CD4-positive, alpha-beta T cell treated with Interleukin-10 for 1 hour (primary cell): ENCODE data around the gene INTU.

Experiments used
- DNase-seq: peaks from one replicate; pipeline ENCODE4 v3.0.0-alpha.2; 2020

INTU gene

DNA sequence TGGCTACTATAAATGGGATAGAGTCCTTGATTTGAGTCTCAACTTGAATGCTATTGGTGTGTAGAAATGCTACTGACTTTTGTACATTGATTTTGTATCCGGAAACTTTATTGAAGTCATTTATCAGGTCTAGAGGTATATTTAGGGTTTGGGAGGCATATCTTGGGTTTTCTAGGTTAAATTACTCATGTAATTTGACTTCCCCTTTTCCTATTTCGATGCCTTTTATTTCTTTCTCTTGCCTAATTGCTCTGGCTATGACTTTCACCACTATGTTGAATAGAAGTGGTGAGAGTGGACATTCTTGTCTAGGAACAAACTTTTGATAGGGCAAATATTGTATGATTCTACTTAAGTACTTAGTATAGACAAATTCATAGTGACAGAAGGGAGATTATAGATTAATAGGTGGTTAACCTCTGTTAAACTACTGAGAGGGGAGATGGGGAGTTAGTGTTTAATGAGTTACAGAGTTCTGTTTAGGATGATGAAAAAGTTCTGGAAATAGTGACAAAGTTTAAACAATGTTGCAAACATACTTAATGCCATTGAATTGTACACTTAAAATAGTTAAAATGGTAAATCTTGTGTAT lies 126.6 kb downstream of the INTU start:
- no peak for DNase-seq

DNA sequence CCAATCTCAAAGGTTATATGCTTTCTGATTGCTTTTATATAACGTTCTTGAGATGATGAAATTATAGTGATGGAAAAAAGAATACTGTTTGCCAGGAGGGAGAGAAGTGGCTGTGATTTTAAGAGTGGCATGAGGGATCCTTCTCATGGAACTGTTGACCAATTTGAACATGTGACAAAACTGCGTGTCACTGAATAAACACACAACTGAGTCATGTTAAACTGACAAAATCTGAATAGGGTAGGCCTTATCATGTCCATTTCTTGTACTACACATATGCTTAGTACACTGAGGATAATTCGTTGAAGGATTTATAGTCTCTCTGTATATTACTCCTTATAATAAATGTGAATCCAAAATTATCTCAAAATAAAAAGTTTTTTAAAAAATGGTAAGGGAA lies 127.1 kb downstream of the INTU start:
- DNase-seq: no peak

DNA sequence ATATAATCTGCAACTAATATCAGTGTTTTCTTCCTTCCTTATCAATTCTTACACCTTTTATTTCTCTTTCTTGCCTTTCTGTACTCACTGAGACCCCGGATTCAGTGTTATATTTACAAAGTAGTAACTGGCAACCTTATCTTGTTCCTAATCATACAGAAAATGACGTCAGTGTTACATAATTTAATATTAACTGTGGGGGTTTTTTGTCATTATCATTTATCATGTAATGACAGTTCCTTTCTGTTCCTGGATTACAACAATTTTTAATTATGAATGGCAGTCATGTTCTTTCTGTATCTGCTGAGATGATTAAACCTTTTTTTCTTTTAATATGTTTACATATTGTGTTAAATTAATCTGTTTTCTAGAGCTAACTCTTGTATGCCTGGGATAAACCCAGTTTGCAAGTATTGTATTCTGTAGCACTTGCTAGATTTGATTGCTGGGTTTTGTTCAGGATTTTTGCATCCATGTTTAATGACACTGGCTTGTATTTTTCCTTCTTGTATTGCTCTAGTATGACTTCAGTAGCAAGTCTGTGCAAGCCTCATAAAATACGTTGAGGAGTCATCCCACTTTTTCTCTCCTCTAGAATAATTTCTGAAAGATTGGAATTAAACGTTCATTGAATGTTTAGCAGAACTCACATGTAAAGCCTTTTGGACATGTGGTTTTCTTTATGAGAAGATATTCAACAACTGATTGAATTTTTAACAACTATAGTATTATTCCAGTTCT lies 138.9 kb downstream of the INTU start:
- no peak for DNase-seq

DNA sequence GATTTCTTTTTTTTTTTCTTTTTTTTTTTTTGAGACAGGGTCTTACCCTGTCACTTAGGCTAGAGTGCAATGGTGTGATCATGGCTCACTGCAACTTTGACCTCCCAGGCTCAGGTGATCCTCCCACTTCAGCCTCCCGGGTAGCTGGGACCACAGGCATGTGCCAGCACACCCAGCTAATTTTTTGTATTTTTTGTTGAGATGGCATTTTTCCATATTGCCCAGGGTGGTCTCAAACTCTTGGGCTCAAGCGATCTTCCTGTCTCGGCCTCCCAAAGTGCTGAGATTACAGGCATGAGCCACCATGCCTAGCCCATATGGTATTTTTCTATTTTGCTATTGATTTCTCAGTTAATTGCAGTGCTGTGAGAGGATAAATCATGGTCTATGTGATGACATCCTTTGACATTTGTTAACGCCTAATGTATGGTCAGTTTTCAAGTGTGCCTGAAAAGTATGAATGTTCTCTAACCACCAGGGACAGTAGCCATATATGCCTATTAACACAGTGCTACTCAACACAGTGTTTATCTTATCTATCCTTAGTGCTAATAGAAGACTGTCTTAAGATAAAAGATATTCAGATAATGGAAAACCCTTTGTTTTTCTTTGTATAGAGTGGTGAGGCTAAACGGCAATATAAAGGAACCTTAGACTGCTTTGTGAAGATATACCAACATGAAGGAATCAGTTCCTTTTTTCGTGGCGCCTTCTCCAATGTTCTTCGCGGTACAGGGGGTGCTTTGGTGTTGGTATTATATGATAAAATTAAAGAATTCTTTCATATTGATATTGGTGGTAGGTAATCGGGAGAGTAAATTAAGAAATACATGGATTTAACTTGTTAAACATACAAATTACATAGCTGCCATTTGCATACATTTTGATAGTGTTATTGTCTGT lies 140.3 kb downstream of the INTU start:
- DNase-seq: no peak

DNA sequence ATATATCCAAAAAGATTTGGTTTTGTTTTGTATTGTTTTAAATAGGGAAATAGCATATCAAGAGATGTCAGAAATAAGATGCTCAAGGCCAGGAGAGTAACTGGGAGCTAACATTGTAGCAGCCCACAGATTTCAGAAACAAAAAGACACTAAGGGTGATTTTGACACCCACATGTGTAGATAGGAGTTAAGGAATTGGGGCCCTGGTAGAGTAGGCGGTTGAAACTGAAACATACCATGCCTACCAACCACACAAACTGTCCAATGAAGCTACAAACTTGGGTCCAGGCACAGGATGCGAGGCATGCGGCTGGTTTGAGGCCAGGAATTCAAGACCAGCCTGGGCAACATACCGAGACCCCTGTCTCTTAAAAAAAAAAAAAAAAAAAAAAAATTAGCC lies 143.1 kb downstream of the INTU start:
- DNase-seq: no peak
